GM20000 (cell line): ENCODE data around the gene HOXA9.

Experiments used
- DNase-seq: peaks from one replicate; pipeline ENCODE4 v3.0.0; 2012; ENCODE audit warnings: low spot score
- TF ChIP-seq, protein P1 (sequence below): IDR thresholded peaks from 2 replicates; pipeline ENCODE4 v1.5.1; 2012; ENCODE audit warnings: mild to moderate bottlenecking, control low read depth; ENCODE audit errors: extremely low read depth, missing control alignments

HOXA9 gene

GRCh38 chr7:27162561-27163287, 2.6 kb downstream of the HOXA9 start:
- TF ChIP-seq, protein P1, sequence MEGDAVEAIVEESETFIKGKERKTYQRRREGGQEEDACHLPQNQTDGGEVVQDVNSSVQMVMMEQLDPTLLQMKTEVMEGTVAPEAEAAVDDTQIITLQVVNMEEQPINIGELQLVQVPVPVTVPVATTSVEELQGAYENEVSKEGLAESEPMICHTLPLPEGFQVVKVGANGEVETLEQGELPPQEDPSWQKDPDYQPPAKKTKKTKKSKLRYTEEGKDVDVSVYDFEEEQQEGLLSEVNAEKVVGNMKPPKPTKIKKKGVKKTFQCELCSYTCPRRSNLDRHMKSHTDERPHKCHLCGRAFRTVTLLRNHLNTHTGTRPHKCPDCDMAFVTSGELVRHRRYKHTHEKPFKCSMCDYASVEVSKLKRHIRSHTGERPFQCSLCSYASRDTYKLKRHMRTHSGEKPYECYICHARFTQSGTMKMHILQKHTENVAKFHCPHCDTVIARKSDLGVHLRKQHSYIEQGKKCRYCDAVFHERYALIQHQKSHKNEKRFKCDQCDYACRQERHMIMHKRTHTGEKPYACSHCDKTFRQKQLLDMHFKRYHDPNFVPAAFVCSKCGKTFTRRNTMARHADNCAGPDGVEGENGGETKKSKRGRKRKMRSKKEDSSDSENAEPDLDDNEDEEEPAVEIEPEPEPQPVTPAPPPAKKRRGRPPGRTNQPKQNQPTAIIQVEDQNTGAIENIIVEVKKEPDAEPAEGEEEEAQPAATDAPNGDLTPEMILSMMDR = no peak
- no peak for DNase-seq

GRCh38 chr7:27161721-27162560, 3.4 kb downstream of the HOXA9 start:
- DNase-seq = no peak
- TF ChIP-seq, protein P1 = no peak

- no peak for DNase-seq
- TF ChIP-seq, protein P1 = no peak
Observed at GRCh38 chr7:27161214-27161720, 4.1 kb downstream of the HOXA9 start.

DNA sequence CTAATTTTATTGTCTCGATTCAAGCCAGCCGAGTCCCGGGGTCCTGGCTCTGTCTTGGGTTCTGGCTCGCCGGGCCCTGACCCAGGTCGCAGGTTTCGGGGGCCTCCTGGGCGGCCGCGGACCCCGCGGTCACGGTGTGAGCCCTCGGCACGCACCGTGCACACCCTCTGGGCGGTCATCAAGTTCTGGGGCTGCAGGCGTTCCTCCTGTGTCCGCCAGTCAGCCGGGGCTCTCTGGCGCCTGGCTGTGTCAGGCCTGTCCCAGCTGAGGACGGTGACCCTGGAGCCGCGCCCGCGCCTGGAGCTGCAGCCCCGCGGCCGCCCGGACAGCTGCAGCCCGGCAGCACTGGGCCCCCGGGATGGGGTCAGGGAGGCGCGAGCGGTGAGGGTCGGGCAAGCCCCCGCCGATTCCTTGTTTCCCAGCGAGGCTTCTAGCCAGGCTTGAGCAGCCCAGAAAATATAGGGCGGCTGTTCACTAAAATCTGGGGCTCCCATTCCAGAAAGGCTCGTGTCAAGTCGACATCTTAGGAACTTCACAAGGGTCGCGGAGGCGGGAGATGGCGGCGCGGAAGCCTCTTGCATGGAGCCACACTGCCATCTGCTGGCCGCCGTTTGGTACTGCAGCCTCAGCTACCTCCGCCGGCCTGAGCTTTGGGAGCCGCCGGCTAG, 4.7 kb downstream of the HOXA9 start:
- peak; percentile 91 for DNase-seq
- TF ChIP-seq, protein P1 = peak; percentile 98

DNA sequence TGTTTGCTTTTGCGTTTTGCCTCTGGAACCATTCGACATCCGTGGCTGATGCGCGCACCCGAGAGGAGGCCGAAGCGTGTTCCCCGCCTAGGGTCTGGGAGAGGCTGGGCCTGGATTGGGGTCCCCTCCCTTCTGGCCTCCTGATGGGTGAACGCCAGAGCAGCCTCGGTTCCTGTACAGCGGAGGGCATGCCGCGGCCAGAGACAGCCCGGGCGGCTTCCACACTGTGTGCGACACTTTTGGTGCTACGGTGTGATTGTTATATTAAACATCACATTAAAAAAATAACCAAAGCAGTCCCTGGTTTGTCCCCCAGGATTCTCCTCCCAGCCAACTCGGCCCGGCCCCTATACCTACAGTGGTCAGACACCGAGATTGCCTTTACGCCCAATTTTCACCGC, 5.2 kb downstream of the HOXA9 start:
- no peak for DNase-seq
- TF ChIP-seq, protein P1 = no peak

DNA sequence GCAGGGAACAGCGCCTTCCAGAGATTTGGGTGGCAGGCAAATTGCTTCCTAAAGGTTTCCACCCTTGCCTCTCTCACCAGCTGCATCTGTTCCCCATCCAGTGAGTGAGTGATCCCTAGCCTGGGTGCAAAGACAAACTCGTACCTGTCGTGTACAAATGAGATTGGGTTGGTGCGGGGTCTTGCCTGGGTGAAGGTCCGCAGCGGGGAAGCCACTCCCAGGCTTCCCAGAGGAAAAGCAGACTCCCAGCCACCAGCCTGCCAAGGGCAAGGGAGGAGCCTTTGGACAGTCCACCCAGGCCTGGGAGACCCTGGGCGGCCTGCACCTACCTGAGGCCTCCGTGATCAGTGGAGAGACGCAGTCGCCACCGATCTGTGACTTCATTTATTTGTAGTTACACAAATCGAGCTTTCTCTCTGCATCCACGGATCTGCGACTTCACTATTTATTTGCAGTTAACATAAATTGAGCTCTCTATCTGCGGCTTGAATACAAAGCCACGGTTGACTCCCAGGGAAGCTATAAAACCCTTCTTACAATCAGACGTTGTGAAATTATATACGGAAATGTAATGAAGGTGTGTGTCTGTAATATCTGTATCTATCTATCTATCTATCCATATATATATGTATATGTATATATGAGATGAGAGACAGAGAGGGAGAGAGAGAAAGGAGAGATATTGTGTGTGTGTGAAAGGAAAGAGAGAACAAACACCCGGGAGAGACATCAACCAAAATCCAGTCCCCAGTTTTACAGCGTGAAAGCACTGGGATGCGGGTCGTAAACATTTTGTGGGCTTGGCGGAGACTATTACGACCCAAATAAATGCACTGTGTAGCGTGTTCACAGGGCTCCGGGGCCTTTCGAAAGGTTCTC, 5.8 kb downstream of the HOXA9 start:
- no peak for DNase-seq
- TF ChIP-seq, protein P1 = no peak
